GM21786 (cell line): ENCODE data around the gene COL16A1.
A peak's percentile ranks its signal among the peaks of the same experiment; 100 is the strongest.

Experiments
- ATAC-seq: cut with Tn5 transposase; IDR thresholded peaks from one replicate; pipeline ENCODE4 v1.9.1; 2021; ENCODE audit not compliant: unreplicated experiment

COL16A1 gene

DNA sequence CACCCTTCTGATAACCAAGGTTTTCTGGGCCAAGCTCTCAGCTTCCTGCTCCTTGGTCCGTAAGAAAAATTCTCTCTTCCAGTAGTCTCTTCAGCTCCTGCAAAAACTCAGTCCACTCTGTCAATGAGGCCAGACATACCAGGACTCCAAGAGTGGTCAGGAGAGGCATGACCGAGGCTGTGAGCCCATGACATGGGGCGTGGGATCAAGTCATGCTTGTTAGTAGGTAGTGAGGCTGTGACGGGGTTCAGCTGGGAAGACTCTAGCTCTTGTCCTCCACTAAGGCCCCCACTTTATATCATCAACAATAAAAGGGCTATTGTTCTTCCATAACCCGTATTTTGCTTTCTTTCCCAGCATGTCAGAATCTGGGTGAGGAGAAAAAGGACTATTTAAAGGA, 96.5 kb downstream of the COL16A1 start:
- ATAC-seq: no peak

DNA sequence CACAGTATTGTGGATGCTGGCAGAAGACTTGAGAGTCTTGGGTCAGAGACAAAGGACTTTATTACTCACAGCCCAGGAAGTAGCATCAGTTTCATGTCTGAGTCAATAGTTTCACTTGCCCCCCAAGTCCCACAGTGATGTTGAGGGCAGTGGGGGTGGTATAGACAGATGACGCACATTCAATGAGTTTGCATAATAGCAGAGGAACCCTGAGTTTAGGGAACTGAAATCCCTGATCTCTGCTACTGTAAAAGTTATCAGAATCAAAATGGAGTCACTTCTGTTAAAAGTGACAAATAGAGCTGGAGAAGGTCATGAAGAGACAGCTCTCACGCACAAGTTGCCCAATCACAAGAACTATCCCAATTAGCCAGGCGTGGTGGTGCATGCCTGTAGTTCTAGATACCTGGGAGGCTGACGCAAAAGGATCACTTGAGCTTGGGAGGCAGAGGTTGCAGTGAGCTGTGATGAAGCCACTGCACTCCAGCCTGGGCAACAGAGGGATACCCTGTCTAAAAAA, 97.8 kb downstream of the COL16A1 start:
- ATAC-seq: peak; percentile 97
